CD4-positive, alpha-beta memory T cell (primary cell): Measurements from ENCODE around the gene PRKAG2. TPM values are rescaled to one million over a fixed set of nuclear protein-coding genes. Genes with fewer than 3 reads are reported as not detected.

ENCODE experiments used
- CTCF ChIA-PET: fragments of 350-600 bp; sonication (Branson Sonifier 250); formaldehyde crosslinking; loops from one replicate; lab custom pipeline; 2021; ENCODE audit warnings: inconsistent platforms; ENCODE audit not compliant: partially characterized antibody; lab: Charles Lee
- POLR2A ChIA-PET: fragments of 350-600 bp; sonication (Branson Sonifier 250); formaldehyde crosslinking; loops from one replicate; lab custom pipeline; 2021; ENCODE audit not compliant: partially characterized antibody; lab: Charles Lee
- DNase-seq, 5 donors: peaks; one replicate each; pipeline versions ENCODE4 v3.0.0 to v3.0.0-alpha.2; 2020 to 2022; ENCODE audit warnings: mixed read lengths in 1 of 5
- H3K27ac ChIP-seq: one replicate; pipeline ENCODE4 v1.7.0; 2013; ENCODE audit warnings: low read depth, low read length
- H3K27me3 ChIP-seq: 2 replicates; pipeline ENCODE4 v1.7.0; 2013; ENCODE audit warnings: mild to moderate bottlenecking, low read length, moderate library complexity; ENCODE audit not compliant: insufficient read depth
- H3K36me3 ChIP-seq: 2 replicates; pipeline ENCODE4 v1.7.0; 2013; ENCODE audit warnings: mild to moderate bottlenecking, low read length, moderate library complexity; ENCODE audit not compliant: insufficient read depth
- H3K4me1 ChIP-seq: 2 replicates; pipeline ENCODE4 v1.7.0; 2013; ENCODE audit warnings: mild to moderate bottlenecking, low read length, moderate library complexity; ENCODE audit not compliant: insufficient read depth
- H3K4me3 ChIP-seq, 2 donors: one replicate each; pipeline ENCODE4 v1.7.0; 2013; ENCODE audit warnings: low read length in 2 of 2, mild to moderate bottlenecking in 1 of 2
- H3K9me3 ChIP-seq, 2 donors: one replicate each; pipeline ENCODE4 v1.7.0; 2013; ENCODE audit warnings: low read length in 2 of 2, control low read depth in 1 of 2; ENCODE audit not compliant: control insufficient read depth in 1 of 2
- H3K27ac Mint-ChIP-seq, 7 donors: one replicate each; pipeline ENCODE4 v1.8.0; 2020 to 2021; ENCODE audit warnings: mixed read lengths in 7 of 7, mild to moderate bottlenecking in 6 of 7, inconsistent platforms in 3 of 7, moderate library complexity in 3 of 7
- H3K27me3 Mint-ChIP-seq, 2 donors: one replicate each; pipeline ENCODE4 v1.8.0; 2020 to 2021; ENCODE audit warnings: mixed read lengths in 2 of 2
- H3K36me3 Mint-ChIP-seq, 2 donors: one replicate each; pipeline ENCODE4 v1.8.0; 2020 to 2021; ENCODE audit warnings: mixed read lengths in 2 of 2, inconsistent platforms in 1 of 2, mild to moderate bottlenecking in 1 of 2
- H3K4me1 Mint-ChIP-seq, 4 donors: one replicate each; pipeline ENCODE4 v1.8.0; 2020 to 2021; ENCODE audit warnings: mixed read lengths in 4 of 4, mild to moderate bottlenecking in 1 of 4
- H3K4me3 Mint-ChIP-seq, 8 donors: one replicate each; pipeline ENCODE4 v1.8.0; 2020 to 2021; ENCODE audit warnings: mixed read lengths in 8 of 8, mild to moderate bottlenecking in 7 of 8, moderate library complexity in 6 of 8, inconsistent platforms in 3 of 8
- H3K9me3 Mint-ChIP-seq, 8 donors: one replicate each; pipeline ENCODE4 v1.8.0; 2020 to 2021; ENCODE audit warnings: mixed read lengths in 8 of 8, mild to moderate bottlenecking in 5 of 8, inconsistent platforms in 3 of 8, moderate library complexity in 1 of 8
- intact Hi-C: fragments of 100-400 bp; cut with micrococcal nuclease; formaldehyde crosslinking; loops from one replicate; pipeline ENCODE4 v1.15.1; 2023
- polyA plus RNA-seq, 2 donors: library from polyadenylated mRNA; unstranded; fragments of 300-500 nt; fragmentation: Illumina TruSeq; gene quantifications; one replicate each; pipeline ENCODE4 v1.2.3, GENCODE V29; 2021
- total RNA-seq, 2 experiments: library from RNA; stranded (reverse); gene quantifications; one replicate each; pipeline ENCODE4 v1.2.3, GENCODE V29; 2021

PRKAG2 gene
- total and polyA plus RNA-seq, 4 experiments from 2014 or later: 27.4 to 61.0 (median 47.4) TPM

GRCh38 chr7:151720280-151720679, 156.6 kb downstream of the PRKAG2 start:
- intact Hi-C loops: no loop called here
- no peak for DNase-seq
- Mint-ChIP-seq H3K4me3 (no peak overlapping the region), H3K4me1 (peaks cover 0 to 6% (median 3%) of the 10 kb centered on the region in 4 donors), H3K27ac (peak overlapping the region in 2 of 7 donors; percentile 52), H3K27me3 (no peaks in the 10 kb centered on the region), H3K9me3 (peaks cover 0 to 1% (median 0%) of the 10 kb centered on the region in 8 donors), H3K36me3 (peaks cover 7 to 10% of the 10 kb centered on the region in 2 donors)
- POLR2A ChIA-PET: no interaction called here
- Histone ChIP-seq H3K4me3 (no peak overlapping the region), H3K9me3 (no peaks in the 10 kb centered on the region), H3K27ac (no peak overlapping the region), H3K27me3 (no peaks in the 10 kb centered on the region), H3K36me3 (no peaks in the 10 kb centered on the region), H3K4me1 (no peaks in the 10 kb centered on the region)
- CTCF ChIA-PET: no interaction called here

GRCh38 chr7:151719897-151720242, 157.0 kb downstream of the PRKAG2 start:
- no peaks in the 10 kb centered on the region for H3K27me3 Mint-ChIP-seq
- no peak overlapping the region for H3K4me3 Mint-ChIP-seq
- H3K27ac ChIP-seq: no peak overlapping the region
- H3K36me3 ChIP-seq: no peaks in the 10 kb centered on the region
- intact Hi-C loops: no loop called here
- H3K27ac Mint-ChIP-seq: peak overlapping the region in 3 of 7 donors; percentile 2 to 52 (median 52)
- H3K4me1 ChIP-seq: no peaks in the 10 kb centered on the region
- H3K4me1 Mint-ChIP-seq: peaks cover 0 to 6% (median 3%) of the 10 kb centered on the region in 4 donors
- H3K9me3 Mint-ChIP-seq: peaks cover 0 to 1% (median 0%) of the 10 kb centered on the region in 8 donors
- no peaks in the 10 kb centered on the region for H3K9me3 ChIP-seq
- no peak for DNase-seq
- CTCF ChIA-PET: no interaction called here
- POLR2A ChIA-PET: no interaction called here
- no peaks in the 10 kb centered on the region for H3K27me3 ChIP-seq
- peaks cover 6 to 10% of the 10 kb centered on the region in 2 donors for H3K36me3 Mint-ChIP-seq
- no peak overlapping the region for H3K4me3 ChIP-seq

- Histone ChIP-seq H3K36me3 (no peaks in the 10 kb centered on the region), H3K9me3 (no peaks in the 10 kb centered on the region), H3K4me1 (no peaks in the 10 kb centered on the region), H3K4me3 (no peak overlapping the region), H3K27me3 (no peaks in the 10 kb centered on the region), H3K27ac (no peak overlapping the region)
- Mint-ChIP-seq H3K9me3 (peaks cover 0 to 1% (median 0%) of the 10 kb centered on the region in 8 donors), H3K27ac (peak overlapping the region in 3 of 7 donors; percentile 2 to 60 (median 52)), H3K36me3 (peaks cover 6 to 10% of the 10 kb centered on the region in 2 donors), H3K27me3 (no peaks in the 10 kb centered on the region), H3K4me3 (no peak overlapping the region), H3K4me1 (peaks cover 0 to 6% (median 3%) of the 10 kb centered on the region in 4 donors)
- intact Hi-C loops: no loop called here
- ChIA-PET CTCF (interaction anchor here (0.7 kb wide), 1 partner anchor 132 kb away, joined by 3 read pairs; no protein-coding TSS in a partner anchor), POLR2A (no interaction called here)
- DNase-seq: no peak
Measured at GRCh38 chr7:151719031-151719896, 157.7 kb downstream of the PRKAG2 start.

- Mint-ChIP-seq H3K36me3 (peaks cover 6 to 10% of the 10 kb centered on the region in 2 donors), H3K4me1 (peaks cover 0 to 6% (median 3%) of the 10 kb centered on the region in 4 donors), H3K4me3 (no peak overlapping the region), H3K27me3 (no peaks in the 10 kb centered on the region), H3K9me3 (peaks cover 0 to 1% (median 0%) of the 10 kb centered on the region in 8 donors), H3K27ac (peak overlapping the region in 1 of 7 donors; percentile 43)
- ChIA-PET POLR2A (interaction anchor here (0.6 kb wide), 1 partner anchor 274 kb away, joined by 6 read pairs; no protein-coding TSS in a partner anchor), CTCF (no interaction called here)
- Histone ChIP-seq H3K4me3 (no peak overlapping the region), H3K36me3 (no peaks in the 10 kb centered on the region), H3K27me3 (no peaks in the 10 kb centered on the region), H3K27ac (no peak overlapping the region), H3K9me3 (no peaks in the 10 kb centered on the region), H3K4me1 (no peaks in the 10 kb centered on the region)
- intact Hi-C loops: no loop called here
- DNase-seq: no peak
Measured at GRCh38 chr7:151717918-151718317, 159.0 kb downstream of the PRKAG2 start.

- Mint-ChIP-seq H3K27me3 (no peaks in the 10 kb centered on the region), H3K4me1 (peaks cover 0 to 6% (median 3%) of the 10 kb centered on the region in 4 donors), H3K36me3 (peaks cover 6 to 10% of the 10 kb centered on the region in 2 donors), H3K27ac (no peak overlapping the region), H3K9me3 (peaks cover 0 to 1% (median 0%) of the 10 kb centered on the region in 8 donors), H3K4me3 (no peak overlapping the region)
- POLR2A ChIA-PET: no interaction called here
- Histone ChIP-seq H3K27me3 (no peaks in the 10 kb centered on the region), H3K27ac (no peak overlapping the region), H3K9me3 (no peaks in the 10 kb centered on the region), H3K4me1 (no peaks in the 10 kb centered on the region), H3K36me3 (no peaks in the 10 kb centered on the region), H3K4me3 (no peak overlapping the region)
- intact Hi-C loops: no loop called here
- CTCF ChIA-PET: no interaction called here
- no peak for DNase-seq
Measured at GRCh38 chr7:151717415-151717814, 159.5 kb downstream of the PRKAG2 start.

- POLR2A ChIA-PET: no interaction called here
Measured at GRCh38 chr7:151716323-151716722, 160.6 kb downstream of the PRKAG2 start.

GRCh38 chr7:151715666-151716315, 161.1 kb downstream of the PRKAG2 start:
- peak overlapping the region in 3 of 7 donors; percentile 22 to 37 (median 30) for H3K27ac Mint-ChIP-seq
- H3K36me3 Mint-ChIP-seq: peaks cover 6 to 10% of the 10 kb centered on the region in 2 donors
- DNase-seq: no peak
- H3K4me1 Mint-ChIP-seq: peaks cover 0 to 2% (median under 1%) of the 10 kb centered on the region in 4 donors
- Histone ChIP-seq H3K36me3 (no peaks in the 10 kb centered on the region), H3K4me1 (no peaks in the 10 kb centered on the region), H3K27me3 (no peaks in the 10 kb centered on the region), H3K4me3 (no peak overlapping the region), H3K9me3 (no peaks in the 10 kb centered on the region), H3K27ac (no peak overlapping the region)
- no peaks in the 10 kb centered on the region for H3K9me3 Mint-ChIP-seq
- no peak overlapping the region for H3K4me3 Mint-ChIP-seq
- no peaks in the 10 kb centered on the region for H3K27me3 Mint-ChIP-seq
- ChIA-PET CTCF (no interaction called here), POLR2A (no interaction called here)
- intact Hi-C loops: no loop called here

More at GRCh38 chr7:151716323-151716722, 160.6 kb downstream of the PRKAG2 start:
- Histone ChIP-seq H3K36me3 (no peaks in the 10 kb centered on the region), H3K4me3 (no peak overlapping the region), H3K9me3 (no peaks in the 10 kb centered on the region), H3K27me3 (no peaks in the 10 kb centered on the region), H3K27ac (no peak overlapping the region), H3K4me1 (no peaks in the 10 kb centered on the region)
- H3K4me3 Mint-ChIP-seq: no peak overlapping the region
- H3K27ac Mint-ChIP-seq: no peak overlapping the region
- no peaks in the 10 kb centered on the region for H3K27me3 Mint-ChIP-seq
- peaks cover 0 to 2% (median under 1%) of the 10 kb centered on the region in 4 donors for H3K4me1 Mint-ChIP-seq
- no peaks in the 10 kb centered on the region for H3K9me3 Mint-ChIP-seq
- peaks cover 6 to 10% of the 10 kb centered on the region in 2 donors for H3K36me3 Mint-ChIP-seq
- intact Hi-C loops: no loop called here
- DNase-seq: no peak
- CTCF ChIA-PET: no interaction called here
